Measurements from ENCODE around the gene GRM8. TPM values are rescaled to one million over a fixed set of nuclear protein-coding genes. Genes with fewer than 3 reads are reported as not detected.

GRM8 gene
- total RNA-seq, 1 donor from 2014 or later = 0.51 TPM

DNA sequence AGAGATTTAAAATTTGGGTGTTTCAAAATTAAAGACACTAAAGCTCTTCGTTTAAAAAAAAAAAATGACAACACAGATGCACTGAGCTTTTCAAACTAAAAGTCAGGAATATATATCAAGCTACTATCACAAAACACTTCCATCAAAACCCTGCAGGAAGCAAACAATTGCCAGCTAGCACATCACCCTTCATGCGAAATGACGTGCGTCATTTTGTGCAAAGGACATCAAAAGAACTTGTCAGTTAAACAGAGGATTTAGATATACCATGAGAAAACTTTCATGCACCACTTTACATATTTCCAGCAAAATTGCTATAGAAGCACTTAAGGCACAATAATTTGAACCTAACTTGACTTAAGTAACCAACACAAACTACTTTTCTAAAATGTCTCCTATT lies 264.7 kb downstream of the GRM8 start:
- H3K9me3 Mint-ChIP-seq (ENCODE audit: unreplicated experiment) = peaks cover 5% of the 10 kb centered on the region
- no peaks in the 10 kb centered on the region for H3K36me3 Mint-ChIP-seq (ENCODE audit: unreplicated experiment)
- no peak for DNase-seq (ENCODE audit: extremely low spot score, unreplicated experiment)
- H3K4me1 Mint-ChIP-seq (ENCODE audit: unreplicated experiment) = no peaks in the 10 kb centered on the region
- TF ChIP-seq, protein P1, sequence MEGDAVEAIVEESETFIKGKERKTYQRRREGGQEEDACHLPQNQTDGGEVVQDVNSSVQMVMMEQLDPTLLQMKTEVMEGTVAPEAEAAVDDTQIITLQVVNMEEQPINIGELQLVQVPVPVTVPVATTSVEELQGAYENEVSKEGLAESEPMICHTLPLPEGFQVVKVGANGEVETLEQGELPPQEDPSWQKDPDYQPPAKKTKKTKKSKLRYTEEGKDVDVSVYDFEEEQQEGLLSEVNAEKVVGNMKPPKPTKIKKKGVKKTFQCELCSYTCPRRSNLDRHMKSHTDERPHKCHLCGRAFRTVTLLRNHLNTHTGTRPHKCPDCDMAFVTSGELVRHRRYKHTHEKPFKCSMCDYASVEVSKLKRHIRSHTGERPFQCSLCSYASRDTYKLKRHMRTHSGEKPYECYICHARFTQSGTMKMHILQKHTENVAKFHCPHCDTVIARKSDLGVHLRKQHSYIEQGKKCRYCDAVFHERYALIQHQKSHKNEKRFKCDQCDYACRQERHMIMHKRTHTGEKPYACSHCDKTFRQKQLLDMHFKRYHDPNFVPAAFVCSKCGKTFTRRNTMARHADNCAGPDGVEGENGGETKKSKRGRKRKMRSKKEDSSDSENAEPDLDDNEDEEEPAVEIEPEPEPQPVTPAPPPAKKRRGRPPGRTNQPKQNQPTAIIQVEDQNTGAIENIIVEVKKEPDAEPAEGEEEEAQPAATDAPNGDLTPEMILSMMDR (IDR thresholded peaks at IDR 0.05) = no peak
- no peak overlapping the region for H3K4me3 Mint-ChIP-seq (ENCODE audit: unreplicated experiment)
- H3K27me3 Mint-ChIP-seq (ENCODE audit: unreplicated experiment) = no peaks in the 10 kb centered on the region
- H3K27ac Mint-ChIP-seq (ENCODE audit: unreplicated experiment) = no peak overlapping the region

DNA sequence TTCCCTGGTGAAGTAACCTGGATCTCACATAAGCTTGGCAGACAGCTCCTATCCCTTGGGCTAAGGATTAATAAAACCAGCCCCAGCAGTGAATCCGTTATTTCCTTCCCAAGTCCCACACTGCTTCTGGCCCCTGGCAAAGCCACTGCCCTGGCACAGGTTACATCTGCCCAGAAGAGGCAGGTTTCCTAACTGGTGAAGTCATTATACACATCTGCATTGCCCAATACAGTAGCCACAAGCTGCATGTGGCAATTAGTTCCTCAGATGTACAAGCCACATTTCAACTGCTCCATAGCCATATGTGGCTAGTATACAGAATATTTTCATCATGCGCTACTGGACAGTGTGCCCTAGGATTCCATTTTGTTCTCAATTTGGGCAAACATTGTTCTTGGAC lies 273.0 kb downstream of the GRM8 start:
- Mint-ChIP-seq H3K27me3 (ENCODE audit: unreplicated experiment) (no peaks in the 10 kb centered on the region), H3K27ac (ENCODE audit: unreplicated experiment) (no peak overlapping the region), H3K4me3 (ENCODE audit: unreplicated experiment) (no peak overlapping the region), H3K4me1 (ENCODE audit: unreplicated experiment) (no peaks in the 10 kb centered on the region), H3K9me3 (ENCODE audit: unreplicated experiment) (peaks cover 4% of the 10 kb centered on the region), H3K36me3 (ENCODE audit: unreplicated experiment) (no peaks in the 10 kb centered on the region)
- no peak for DNase-seq (ENCODE audit: extremely low spot score, unreplicated experiment)
- TF ChIP-seq, protein P1 (IDR thresholded peaks at IDR 0.05) = no peak

DNA sequence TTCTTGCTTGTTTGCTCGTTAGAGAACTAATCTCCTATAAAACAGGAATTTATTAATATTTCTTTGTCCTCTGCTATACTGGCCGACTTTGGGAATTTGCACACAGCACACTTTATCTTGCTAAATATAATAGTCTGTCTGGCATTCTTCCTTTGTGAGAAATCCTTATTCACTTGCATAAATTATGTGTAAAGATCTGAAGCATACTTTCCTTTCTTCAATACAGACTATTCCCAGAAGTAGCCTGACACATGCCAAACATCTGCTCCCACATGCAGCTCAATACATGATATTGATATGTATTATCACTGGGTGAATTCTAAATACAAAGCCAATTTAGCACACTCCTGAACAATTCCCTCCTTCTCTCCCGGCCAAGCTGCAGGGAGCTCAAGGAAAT lies 273.9 kb downstream of the GRM8 start:
- Mint-ChIP-seq H3K27me3 (ENCODE audit: unreplicated experiment) (no peaks in the 10 kb centered on the region), H3K4me3 (ENCODE audit: unreplicated experiment) (no peak overlapping the region), H3K27ac (ENCODE audit: unreplicated experiment) (no peak overlapping the region), H3K9me3 (ENCODE audit: unreplicated experiment) (peaks cover 4% of the 10 kb centered on the region), H3K4me1 (ENCODE audit: unreplicated experiment) (no peaks in the 10 kb centered on the region), H3K36me3 (ENCODE audit: unreplicated experiment) (no peaks in the 10 kb centered on the region)
- no peak for DNase-seq (ENCODE audit: extremely low spot score, unreplicated experiment)
- TF ChIP-seq, protein P1 (IDR thresholded peaks at IDR 0.05) = no peak

DNA sequence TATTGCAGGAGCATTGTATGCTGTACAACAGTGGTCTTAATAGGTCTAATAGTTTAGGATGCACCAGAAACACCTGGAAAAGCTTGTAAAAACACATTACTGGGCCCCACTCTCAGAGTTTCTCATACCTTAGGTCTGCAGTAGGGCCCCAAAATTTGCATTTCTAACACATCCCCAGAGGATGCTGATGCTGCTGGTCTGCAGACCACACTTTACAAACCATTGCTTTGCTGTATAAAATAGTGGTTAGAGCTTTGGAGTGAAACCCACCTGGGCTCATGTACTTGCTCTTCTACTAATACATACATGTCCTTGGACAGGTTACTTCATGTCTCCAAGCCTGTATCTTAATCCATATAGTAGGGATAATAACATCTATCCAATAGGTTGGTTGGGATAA lies 279.7 kb downstream of the GRM8 start:
- Mint-ChIP-seq H3K36me3 (ENCODE audit: unreplicated experiment) (no peaks in the 10 kb centered on the region), H3K27ac (ENCODE audit: unreplicated experiment) (no peak overlapping the region), H3K9me3 (ENCODE audit: unreplicated experiment) (no peaks in the 10 kb centered on the region), H3K4me3 (ENCODE audit: unreplicated experiment) (no peak overlapping the region), H3K27me3 (ENCODE audit: unreplicated experiment) (no peaks in the 10 kb centered on the region), H3K4me1 (ENCODE audit: unreplicated experiment) (no peaks in the 10 kb centered on the region)
- TF ChIP-seq, protein P1 (IDR thresholded peaks at IDR 0.05) = no peak
- no peak for DNase-seq (ENCODE audit: extremely low spot score, unreplicated experiment)

DNA sequence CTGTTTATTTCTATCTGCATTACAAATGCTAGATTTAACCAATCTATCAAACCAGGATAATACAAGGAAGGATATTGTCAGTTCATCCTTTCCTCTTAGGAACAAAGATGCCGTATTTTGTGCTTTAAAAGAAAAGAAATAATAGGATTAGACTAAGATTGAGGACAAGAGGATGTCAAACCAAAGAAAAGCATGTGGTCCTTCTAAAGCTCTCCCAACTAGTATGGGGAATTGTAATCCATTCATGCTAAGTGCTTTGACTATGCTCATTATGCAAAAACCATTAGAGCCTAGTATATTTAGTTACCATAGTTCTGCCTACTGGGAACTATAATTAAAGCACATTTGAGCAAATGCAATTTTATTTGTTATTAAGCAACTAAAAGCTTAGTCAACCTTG lies 280.2 kb downstream of the GRM8 start:
- no peak overlapping the region for H3K27ac Mint-ChIP-seq (ENCODE audit: unreplicated experiment)
- no peaks in the 10 kb centered on the region for H3K36me3 Mint-ChIP-seq (ENCODE audit: unreplicated experiment)

More for the DNA sequence above, 280.2 kb downstream of the GRM8 start:
- TF ChIP-seq, protein P1 (IDR thresholded peaks at IDR 0.05) = no peak
- no peaks in the 10 kb centered on the region for H3K27me3 Mint-ChIP-seq (ENCODE audit: unreplicated experiment)
- H3K9me3 Mint-ChIP-seq (ENCODE audit: unreplicated experiment) = no peaks in the 10 kb centered on the region
- DNase-seq (ENCODE audit: extremely low spot score, unreplicated experiment) = no peak
- no peaks in the 10 kb centered on the region for H3K4me1 Mint-ChIP-seq (ENCODE audit: unreplicated experiment)
- H3K4me3 Mint-ChIP-seq (ENCODE audit: unreplicated experiment) = no peak overlapping the region
